Muscle layer of duodenum (tissue), 2 donors: ENCODE data around the gene TDRD3.

Experiments used
- H3K27ac ChIP-seq: one replicate; pipeline ENCODE4 v1.7.0; 2013; ENCODE audit warnings: mild to moderate bottlenecking, low read length
- H3K27me3 ChIP-seq: one replicate; pipeline ENCODE4 v1.7.0; 2013; ENCODE audit warnings: low read depth, mild to moderate bottlenecking, control low read depth, low read length
- H3K36me3 ChIP-seq, 2 donors: one replicate each; pipeline ENCODE4 v1.7.0; 2013; ENCODE audit warnings: low read length in 2 of 2, control low read depth in 1 of 2, mild to moderate bottlenecking in 1 of 2; ENCODE audit not compliant: insufficient read depth in 2 of 2, control insufficient read depth in 1 of 2
- H3K4me1 ChIP-seq, 2 donors: one replicate each; pipeline ENCODE4 v1.7.0; 2013; ENCODE audit warnings: low read length in 2 of 2, mild to moderate bottlenecking in 2 of 2, control low read depth in 1 of 2, moderate library complexity in 1 of 2; ENCODE audit not compliant: insufficient read depth in 2 of 2, control insufficient read depth in 1 of 2
- H3K4me3 ChIP-seq, 2 donors: one replicate each; pipeline ENCODE4 v1.7.0; 2013; ENCODE audit warnings: low read length in 2 of 2, low read depth in 1 of 2, mild to moderate bottlenecking in 1 of 2
- H3K9me3 ChIP-seq, 2 donors: one replicate each; pipeline ENCODE4 v1.7.0; 2013; ENCODE audit warnings: low read length in 2 of 2, control low read depth in 1 of 2, mild to moderate bottlenecking in 1 of 2; ENCODE audit not compliant: control insufficient read depth in 1 of 2
- donor health status: healthy.

The TDRD3 gene

DNA sequence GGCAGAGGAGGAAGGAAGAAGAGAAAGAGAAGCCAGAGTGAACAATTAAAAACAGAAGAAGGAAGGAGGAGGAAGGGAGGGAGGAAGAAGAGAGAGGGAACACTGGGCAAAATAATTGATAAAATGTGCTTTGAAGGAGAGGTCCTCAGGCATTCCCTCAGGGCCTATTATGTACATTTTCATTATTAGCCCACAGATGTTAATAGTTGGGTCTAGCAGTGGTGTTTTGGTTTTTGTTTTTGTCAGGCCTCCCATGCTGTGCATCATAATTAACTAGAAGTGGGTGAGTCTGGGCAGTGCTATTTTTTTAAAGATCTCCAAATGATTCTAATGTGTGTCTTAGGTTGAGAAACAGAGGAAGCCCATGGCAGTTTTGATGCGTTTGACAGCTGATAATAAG is 178.1 kb downstream of the TDRD3 start:
- H3K4me3 ChIP-seq, result no peak overlapping the region
- H3K4me1 ChIP-seq, result no peaks in the 10 kb centered on the region
- no peaks in the 10 kb centered on the region for H3K9me3 ChIP-seq
- H3K27ac ChIP-seq, result no peak overlapping the region
- H3K27me3 ChIP-seq, result no peaks in the 10 kb centered on the region
- H3K36me3 ChIP-seq, result peaks cover 0 to 17% of the 10 kb centered on the region in 2 donors

DNA sequence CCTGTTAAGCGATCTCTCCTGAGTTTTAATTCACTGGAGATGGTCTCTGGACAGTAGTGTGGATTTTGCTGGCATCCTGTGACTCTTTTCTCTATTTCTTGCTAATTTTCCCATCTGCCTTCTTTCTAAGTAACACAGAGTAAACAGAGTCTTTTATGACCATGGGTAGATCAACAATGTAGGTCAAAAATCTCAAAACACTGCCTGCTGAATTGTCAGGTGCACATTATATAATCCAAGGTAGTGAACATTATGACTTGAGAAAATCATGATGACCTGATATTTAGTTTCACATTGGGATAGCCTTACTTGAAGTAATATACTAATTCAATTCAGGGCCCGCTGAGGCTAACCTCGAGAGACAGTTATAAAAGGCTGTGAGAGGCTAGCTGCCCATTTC is 180.7 kb downstream of the TDRD3 start:
- H3K27ac ChIP-seq, result no peak overlapping the region
- H3K27me3 ChIP-seq, result no peaks in the 10 kb centered on the region
- no peak overlapping the region for H3K4me3 ChIP-seq
- H3K9me3 ChIP-seq, result no peaks in the 10 kb centered on the region
- peaks cover 0 to 3% of the 10 kb centered on the region in 2 donors for H3K36me3 ChIP-seq
- no peaks in the 10 kb centered on the region for H3K4me1 ChIP-seq

GRCh38 chr13:60583196-60583888 is 186.3 kb downstream of the TDRD3 start:
- Histone ChIP-seq H3K27me3 (no peaks in the 10 kb centered on the region), H3K4me1 (no peaks in the 10 kb centered on the region), H3K4me3 (no peak overlapping the region), H3K36me3 (no peaks in the 10 kb centered on the region), H3K9me3 (peaks cover 0 to 8% of the 10 kb centered on the region in 2 donors), H3K27ac (no peak overlapping the region)

DNA sequence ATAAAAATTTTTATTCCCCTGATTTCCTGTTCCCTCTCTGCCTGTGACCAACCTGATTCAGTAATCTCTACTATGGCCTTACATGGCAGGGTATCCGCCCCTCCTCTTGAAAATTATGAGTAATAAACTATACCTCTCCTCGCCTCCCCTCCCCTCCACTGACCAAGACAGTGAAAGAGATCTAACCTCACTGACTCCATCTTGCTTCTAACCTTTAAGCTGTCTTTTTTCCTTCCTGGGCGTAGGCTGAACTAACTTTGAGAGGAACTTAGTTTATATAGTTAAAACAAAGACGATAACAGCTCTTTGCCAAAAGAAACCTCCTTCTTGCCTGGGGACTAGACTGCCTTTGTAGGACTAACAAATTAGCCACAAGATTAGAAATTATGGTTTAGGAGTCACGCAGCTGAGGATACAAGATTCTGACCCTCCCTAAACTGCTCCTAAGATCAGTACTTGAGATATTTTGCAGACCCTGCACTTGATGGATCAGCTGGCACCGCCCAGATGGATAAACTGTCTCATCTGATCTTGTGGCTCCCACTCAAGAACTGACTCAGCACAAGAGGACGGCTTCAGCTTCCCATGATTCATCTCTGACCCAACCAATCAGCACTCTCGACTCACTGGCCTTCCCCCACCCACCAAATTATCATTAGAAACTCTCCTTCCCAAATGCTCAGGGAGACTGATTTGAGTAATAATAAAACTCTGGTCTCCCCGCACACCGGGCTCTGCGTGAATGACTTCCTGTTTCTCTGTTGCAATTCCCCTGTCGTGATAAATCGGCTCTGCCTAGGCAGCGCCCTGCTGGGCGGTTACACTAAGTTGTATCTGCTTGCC is 187.1 kb downstream of the TDRD3 start:
- H3K36me3 ChIP-seq, result no peaks in the 10 kb centered on the region
- H3K4me1 ChIP-seq, result no peaks in the 10 kb centered on the region
- peaks cover 0 to 8% of the 10 kb centered on the region in 2 donors for H3K9me3 ChIP-seq
- H3K27ac ChIP-seq, result no peak overlapping the region
- H3K4me3 ChIP-seq, result no peak overlapping the region
- H3K27me3 ChIP-seq, result no peaks in the 10 kb centered on the region

GRCh38 chr13:60584976-60585375 is 188.0 kb downstream of the TDRD3 start:
- Histone ChIP-seq H3K27me3 (no peaks in the 10 kb centered on the region), H3K9me3 (peaks cover 0 to 8% of the 10 kb centered on the region in 2 donors), H3K36me3 (no peaks in the 10 kb centered on the region), H3K4me3 (no peak overlapping the region), H3K27ac (no peak overlapping the region), H3K4me1 (no peaks in the 10 kb centered on the region)

GRCh38 chr13:60590800-60591747 is 194.1 kb downstream of the TDRD3 start:
- H3K27ac ChIP-seq, result no peak overlapping the region
- H3K27me3 ChIP-seq, result no peaks in the 10 kb centered on the region
- H3K4me3 ChIP-seq, result no peak overlapping the region
- no peaks in the 10 kb centered on the region for H3K4me1 ChIP-seq
- H3K36me3 ChIP-seq, result no peaks in the 10 kb centered on the region
- H3K9me3 ChIP-seq, result peaks cover 0 to 5% of the 10 kb centered on the region in 2 donors

- no peaks in the 10 kb centered on the region for H3K9me3 ChIP-seq
- H3K4me3 ChIP-seq, result no peak overlapping the region
- no peaks in the 10 kb centered on the region for H3K27me3 ChIP-seq
- no peaks in the 10 kb centered on the region for H3K36me3 ChIP-seq
- H3K27ac ChIP-seq, result no peak overlapping the region
- no peaks in the 10 kb centered on the region for H3K4me1 ChIP-seq
These were observed 206.0 kb downstream of the TDRD3 start for GRCh38 chr13:60603049-60603448.

- Histone ChIP-seq H3K4me1 (no peaks in the 10 kb centered on the region), H3K4me3 (no peak overlapping the region), H3K27ac (no peak overlapping the region), H3K9me3 (no peaks in the 10 kb centered on the region), H3K36me3 (no peaks in the 10 kb centered on the region), H3K27me3 (no peaks in the 10 kb centered on the region)
These were observed 207.0 kb downstream of the TDRD3 start for GRCh38 chr13:60604058-60604457.

GRCh38 chr13:60608954-60609353 is 211.9 kb downstream of the TDRD3 start:
- Histone ChIP-seq H3K36me3 (no peaks in the 10 kb centered on the region), H3K4me1 (no peaks in the 10 kb centered on the region), H3K9me3 (no peaks in the 10 kb centered on the region), H3K4me3 (no peak overlapping the region), H3K27me3 (no peaks in the 10 kb centered on the region), H3K27ac (no peak overlapping the region)

DNA sequence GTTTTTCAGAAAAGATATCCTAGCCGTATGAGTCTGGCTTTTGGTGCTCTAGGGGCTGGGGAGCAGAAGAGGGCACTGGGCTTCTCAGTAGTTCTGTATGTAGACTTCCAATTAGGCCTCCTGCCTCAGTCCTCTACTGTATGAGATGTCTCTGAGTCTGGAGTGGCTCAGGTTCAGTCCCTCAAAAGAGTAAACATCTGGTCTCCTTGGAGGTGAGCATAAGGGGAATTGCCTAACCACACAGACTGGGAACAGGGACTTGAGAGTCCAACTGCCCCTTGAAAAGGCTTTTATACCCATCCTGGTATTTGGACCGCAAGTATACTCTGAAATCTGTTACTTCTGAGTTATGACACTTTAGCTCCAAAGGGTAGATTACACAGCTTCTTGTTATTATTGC is 214.5 kb downstream of the TDRD3 start:
- Histone ChIP-seq H3K36me3 (no peaks in the 10 kb centered on the region), H3K4me3 (no peak overlapping the region), H3K27ac (no peak overlapping the region), H3K4me1 (no peaks in the 10 kb centered on the region), H3K9me3 (no peaks in the 10 kb centered on the region), H3K27me3 (no peaks in the 10 kb centered on the region)

- Histone ChIP-seq H3K4me1 (no peaks in the 10 kb centered on the region), H3K4me3 (no peak overlapping the region), H3K27me3 (no peaks in the 10 kb centered on the region), H3K36me3 (no peaks in the 10 kb centered on the region), H3K27ac (no peak overlapping the region), H3K9me3 (no peaks in the 10 kb centered on the region)
These were observed 215.6 kb downstream of the TDRD3 start for GRCh38 chr13:60612593-60612992.
